HG02571 (cell line): Measurements from ENCODE around the gene CDC42BPB.
"Not testable (repeated sequence)": the region's sequence is repeated elsewhere in the genome, so short reads cannot be mapped to it uniquely, and the experiment has no call there.

Source experiments
- ATAC-seq: cut with Tn5 transposase; IDR thresholded peaks from one replicate; pipeline ENCODE4 v1.9.1; 2021; ENCODE audit warnings: mild to moderate bottlenecking, moderate library complexity; ENCODE audit not compliant: unreplicated experiment

CDC42BPB gene

DNA sequence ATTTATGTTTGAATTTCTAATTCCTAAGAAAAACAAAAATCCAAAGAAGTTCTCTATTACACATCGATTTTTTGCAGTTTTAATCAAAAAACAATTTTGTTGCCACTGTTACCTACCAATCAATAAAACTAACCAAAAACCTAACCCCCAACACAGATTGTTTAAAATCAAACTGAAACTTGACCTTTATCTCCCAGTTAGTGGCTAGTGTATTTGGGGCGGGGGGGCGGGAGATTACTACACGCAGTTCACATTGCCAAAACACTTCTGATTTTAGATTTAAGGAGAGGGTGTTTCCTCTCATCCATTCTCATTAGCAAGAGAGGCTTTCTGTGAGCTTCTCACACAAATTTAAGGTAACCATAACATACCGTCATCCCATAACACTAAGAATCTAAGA lies 6.4 kb downstream of the CDC42BPB start:
- no peak for ATAC-seq

DNA sequence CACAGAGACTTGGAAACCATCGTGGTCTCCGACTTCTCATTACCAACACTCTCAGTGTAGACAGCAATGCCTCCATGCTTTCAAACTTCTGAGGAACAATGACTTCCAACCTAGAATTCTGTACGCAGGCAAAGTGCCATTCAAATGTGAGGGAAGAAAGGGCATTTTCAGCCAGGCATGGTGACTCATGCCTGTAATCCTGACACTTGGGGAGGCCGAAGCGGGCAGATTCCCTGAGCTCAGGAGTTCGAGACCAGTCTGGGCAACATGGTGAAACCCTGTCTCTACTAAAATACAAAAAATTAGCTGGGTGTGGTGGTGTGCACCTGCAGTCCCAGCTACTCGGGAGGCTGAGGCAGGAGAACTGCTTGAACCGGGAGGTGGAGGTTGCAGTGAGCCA lies 9.9 kb downstream of the CDC42BPB start:
- not testable (repeated sequence) for ATAC-seq

DNA sequence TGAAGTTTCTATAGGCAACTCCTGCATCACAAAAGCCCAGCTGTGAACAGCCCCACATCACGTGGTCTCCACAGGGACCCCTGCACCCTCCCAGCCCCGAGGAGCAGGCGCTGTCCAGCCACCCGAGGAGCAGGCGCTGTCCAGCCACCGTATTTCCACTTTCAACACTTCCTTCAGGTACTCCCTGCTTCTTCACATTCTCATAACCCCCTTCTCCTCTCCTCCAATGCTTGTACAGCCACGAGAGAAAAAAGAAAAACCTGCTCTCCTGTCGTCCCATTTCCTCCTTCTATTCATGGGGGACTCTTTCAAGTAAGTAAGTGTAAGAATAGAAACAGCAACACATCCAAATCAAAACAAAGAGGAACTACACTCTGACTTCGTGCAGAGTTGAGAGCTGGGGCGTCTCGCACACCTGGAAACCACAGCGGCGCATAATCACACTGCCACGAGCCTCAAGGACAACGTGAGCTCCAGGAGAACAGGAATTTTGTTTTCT lies 11.9 kb downstream of the CDC42BPB start:
- ATAC-seq, result no peak

GRCh38 chr14:103043257-103044015 lies 13.9 kb downstream of the CDC42BPB start:
- no peak for ATAC-seq

GRCh38 chr14:103041464-103041863 lies 15.9 kb downstream of the CDC42BPB start:
- no peak for ATAC-seq

DNA sequence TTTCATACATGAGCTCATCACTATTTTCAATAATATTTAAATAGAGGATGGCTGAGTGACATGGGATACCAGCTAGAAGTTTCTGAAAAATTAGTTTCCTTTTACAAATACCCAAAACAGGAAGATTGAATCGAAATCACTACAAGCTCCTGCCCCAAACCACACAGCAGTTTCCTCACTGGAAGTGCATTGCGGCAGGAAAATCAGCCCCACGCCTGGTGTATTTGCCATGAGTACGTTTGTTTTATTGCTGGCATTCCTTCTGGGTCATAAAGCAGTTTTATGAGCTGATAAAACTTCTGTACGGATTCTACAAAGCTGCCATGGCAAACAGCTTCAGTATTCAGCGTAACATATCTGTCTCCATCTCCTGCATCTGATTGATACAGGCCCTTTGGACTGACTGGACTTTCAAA lies 23.7 kb downstream of the CDC42BPB start:
- no peak for ATAC-seq

- ATAC-seq, result no peak
Measured at GRCh38 chr14:103031956-103032355, 25.4 kb downstream of the CDC42BPB start.

GRCh38 chr14:103031566-103031911 lies 25.8 kb downstream of the CDC42BPB start:
- no peak for ATAC-seq

DNA sequence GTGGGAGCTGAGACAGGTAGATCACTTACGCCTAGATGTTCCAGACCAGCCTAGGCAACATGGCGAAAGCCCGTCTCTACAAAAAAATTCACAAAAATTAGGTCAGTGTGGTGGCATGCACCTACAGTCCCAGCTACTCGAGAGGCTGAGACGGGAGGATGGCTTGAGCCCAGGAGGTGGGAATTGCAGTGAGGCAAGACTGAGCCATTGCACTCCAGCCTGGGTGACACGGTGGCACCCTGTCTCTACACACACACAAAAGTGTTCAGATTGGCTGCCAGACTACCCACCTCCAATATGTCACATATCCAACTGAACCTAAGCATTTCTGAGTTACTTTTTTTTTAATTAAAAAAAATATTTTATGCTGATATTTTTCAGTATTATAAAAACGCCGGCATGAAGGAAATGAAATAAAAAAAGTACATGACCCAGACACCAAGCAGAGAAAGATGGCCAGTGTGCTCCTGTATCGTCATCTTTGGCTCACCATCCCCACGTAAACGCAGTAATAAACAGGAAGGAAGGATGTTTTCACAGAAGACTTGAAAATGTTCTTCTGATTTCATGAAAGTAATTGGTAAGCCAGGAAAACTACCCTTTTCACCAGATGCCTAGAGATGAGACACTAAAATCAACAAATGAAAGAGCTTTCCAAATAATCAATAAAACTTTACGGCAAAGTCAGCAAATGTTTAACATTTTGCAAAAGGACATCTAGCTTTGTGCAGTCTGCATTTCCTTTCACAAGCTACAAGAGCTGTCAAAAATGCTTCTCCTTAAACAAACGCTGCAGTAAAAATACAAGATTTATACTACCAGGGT lies 26.4 kb downstream of the CDC42BPB start:
- ATAC-seq, result no peak

GRCh38 chr14:103029936-103030335 lies 27.4 kb downstream of the CDC42BPB start:
- no peak for ATAC-seq

DNA sequence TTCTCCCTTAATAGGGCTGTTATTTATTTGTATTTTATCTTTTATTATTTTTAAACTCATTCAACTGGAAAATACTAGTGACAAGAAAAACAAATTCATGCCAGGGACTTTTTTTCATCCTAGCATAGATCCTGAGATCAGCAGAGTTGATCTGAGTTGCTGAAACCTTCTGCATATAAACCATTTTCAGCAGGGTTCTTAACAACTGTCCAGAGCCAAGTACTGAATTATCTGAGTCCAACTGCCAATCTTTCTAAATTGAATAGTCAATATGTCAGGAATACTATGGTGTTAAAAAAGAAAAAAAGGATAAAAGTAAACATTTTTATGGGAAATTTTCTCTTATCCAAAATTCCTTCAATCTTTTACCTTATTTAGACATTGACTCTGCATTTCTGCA lies 28.6 kb downstream of the CDC42BPB start:
- no peak for ATAC-seq

DNA sequence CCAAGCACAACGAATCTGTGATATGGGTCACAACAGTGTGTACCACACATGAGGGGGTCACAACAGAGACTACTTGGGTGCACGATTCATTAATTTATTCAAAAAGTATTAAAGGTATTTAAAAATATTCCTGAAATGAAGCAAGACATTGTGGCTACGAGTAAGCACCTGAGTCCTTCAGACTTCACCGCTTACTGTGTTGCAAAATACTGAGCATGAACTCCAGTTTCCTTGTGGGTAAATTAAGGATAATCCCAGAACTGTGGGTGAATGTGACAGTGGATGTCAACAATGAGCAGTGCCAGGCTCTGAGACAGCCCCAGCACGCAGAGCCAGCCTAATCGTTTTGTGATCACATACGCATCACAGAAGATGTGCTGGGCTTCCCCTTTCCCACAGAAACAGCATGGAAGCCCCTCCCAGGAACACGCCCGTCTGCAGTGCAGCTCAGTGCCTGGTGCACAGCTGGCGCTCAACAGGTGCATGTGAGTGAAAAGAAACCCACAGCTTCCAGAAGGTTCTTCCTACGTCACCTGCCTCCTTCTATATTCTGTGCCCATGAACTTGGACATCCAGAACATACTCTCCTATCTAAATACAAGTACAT lies 29.1 kb downstream of the CDC42BPB start:
- ATAC-seq, result no peak

DNA sequence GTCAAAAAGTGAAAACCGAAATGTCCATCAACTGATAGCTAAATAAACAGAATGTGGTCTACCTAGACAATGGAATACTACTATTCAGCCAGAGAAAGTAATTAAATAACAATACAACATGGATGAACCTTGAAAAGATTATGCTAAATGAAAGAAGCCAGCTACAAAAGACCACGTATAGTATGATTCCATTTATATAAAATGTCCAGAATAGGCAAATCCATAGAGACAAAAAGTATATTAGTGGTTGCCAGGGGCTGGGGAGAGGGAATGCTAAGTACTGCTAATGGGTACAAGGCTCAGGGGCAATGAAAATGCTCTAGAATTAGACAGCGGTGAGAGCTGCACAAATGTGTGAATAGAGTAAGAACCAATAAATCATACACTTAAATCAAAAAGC lies 29.9 kb downstream of the CDC42BPB start:
- no peak for ATAC-seq

DNA sequence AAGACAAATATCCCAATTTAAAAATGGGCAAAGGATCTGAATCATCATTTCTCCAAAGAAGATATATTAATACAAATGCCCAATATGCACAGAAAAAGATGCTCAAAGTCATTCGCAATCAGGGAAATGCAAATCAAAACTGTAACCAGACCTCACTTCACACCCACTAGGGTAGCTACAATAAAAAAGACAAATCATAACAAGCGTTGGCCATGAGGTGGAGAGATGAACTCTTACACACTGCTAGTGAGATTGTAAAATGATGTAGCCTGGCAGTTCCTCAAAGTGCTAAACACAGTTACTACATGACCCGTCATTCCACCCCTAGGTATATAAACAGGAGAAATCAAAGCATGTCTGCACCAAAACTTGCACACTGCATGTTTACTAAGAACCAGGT lies 30.4 kb downstream of the CDC42BPB start:
- ATAC-seq, result no peak

- ATAC-seq, result not testable (repeated sequence)
Measured at GRCh38 chr14:103026196-103026595, 31.2 kb downstream of the CDC42BPB start.

DNA sequence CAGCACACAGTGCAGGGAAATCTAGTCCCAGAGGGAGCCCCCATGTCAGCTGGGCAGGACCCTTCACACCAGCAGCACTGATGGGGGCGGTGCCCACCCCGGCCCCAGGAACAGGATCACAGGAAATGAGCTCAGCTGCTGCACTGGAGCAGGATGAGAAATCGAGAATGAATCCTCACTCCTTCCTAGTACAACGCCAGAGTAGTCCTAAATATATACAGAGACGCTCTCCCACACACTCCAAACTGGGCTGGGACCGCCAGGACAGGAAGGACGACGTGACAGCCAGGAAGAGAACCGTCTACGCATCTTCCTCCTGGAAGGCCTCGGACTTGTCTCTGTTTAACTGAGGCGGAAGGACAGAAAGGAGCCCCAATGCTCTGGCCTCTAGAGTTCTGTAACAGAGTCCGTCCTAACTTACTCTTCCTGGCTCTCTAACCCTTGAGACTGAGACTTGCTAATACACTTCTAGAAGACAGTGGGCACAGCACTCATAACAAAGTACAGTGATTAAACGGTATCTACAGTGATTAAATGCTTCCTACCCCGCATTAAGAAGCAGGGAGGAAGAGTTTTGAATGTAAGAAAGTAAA lies 33.4 kb downstream of the CDC42BPB start:
- ATAC-seq, result no peak

DNA sequence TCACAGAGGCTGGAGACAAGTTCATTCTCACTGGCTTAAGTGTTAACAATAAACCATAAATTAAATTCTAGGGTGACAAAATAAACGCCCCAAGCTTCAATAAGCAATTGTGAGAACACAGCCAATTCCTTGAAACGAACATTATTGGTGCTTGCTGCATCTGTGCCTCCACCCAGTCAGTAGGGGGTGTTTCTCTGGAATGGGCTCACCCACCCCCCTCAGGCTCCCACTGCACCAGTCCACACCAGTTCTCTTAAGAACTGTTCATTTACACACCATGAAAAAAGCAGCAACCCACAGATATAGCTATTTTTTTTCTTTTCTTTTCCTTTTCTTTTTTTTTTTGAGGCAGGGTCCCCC lies 34.7 kb downstream of the CDC42BPB start:
- ATAC-seq, result no peak

DNA sequence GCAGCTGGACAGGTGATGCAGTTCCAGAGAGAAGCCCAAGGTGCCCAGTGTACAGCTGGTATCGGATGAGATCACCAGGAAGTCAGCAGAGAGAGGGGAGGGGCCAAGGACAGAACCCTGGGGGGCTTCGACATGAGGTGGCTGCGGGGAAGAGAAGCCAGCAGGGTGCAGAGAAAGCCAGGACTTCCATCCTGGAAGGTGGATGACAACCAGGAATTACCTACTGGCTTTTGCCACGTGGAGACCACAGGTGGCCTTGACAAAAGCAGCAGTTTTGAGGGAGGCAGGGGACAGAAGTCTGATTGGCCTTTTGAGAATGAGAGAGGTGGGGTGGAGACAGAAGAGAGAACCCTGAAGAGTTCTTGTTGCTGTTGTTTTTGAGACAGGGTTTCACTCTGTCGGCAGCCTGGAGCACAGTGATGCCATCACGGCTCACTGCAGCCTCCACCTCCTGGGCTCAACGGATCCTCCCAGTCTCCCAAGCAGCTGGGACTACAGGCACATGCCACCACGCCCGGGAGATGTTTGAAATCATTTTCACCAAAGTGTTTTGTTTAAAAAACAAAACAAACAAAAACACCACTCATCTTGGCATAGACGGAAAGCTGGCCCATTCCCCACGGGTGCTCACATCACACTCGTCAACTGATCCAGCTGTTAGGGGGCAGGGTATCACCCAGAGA lies 35.2 kb downstream of the CDC42BPB start:
- no peak for ATAC-seq

DNA sequence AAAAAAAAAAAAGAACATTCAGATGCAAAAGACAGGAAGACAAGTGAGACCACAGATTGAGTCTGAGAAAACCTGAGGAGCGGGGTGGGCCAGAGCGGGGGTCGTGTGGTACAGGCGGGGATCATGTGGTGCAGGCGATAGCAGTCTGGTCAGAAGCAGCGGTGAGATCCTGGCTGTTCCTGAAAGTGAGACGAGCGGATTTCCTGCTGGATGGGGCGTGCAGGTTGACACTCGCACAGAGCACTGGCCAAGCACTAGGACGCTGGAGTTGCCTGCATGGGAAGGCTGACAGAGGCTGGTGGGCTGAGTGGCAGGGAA lies 35.7 kb downstream of the CDC42BPB start:
- ATAC-seq, result no peak

DNA sequence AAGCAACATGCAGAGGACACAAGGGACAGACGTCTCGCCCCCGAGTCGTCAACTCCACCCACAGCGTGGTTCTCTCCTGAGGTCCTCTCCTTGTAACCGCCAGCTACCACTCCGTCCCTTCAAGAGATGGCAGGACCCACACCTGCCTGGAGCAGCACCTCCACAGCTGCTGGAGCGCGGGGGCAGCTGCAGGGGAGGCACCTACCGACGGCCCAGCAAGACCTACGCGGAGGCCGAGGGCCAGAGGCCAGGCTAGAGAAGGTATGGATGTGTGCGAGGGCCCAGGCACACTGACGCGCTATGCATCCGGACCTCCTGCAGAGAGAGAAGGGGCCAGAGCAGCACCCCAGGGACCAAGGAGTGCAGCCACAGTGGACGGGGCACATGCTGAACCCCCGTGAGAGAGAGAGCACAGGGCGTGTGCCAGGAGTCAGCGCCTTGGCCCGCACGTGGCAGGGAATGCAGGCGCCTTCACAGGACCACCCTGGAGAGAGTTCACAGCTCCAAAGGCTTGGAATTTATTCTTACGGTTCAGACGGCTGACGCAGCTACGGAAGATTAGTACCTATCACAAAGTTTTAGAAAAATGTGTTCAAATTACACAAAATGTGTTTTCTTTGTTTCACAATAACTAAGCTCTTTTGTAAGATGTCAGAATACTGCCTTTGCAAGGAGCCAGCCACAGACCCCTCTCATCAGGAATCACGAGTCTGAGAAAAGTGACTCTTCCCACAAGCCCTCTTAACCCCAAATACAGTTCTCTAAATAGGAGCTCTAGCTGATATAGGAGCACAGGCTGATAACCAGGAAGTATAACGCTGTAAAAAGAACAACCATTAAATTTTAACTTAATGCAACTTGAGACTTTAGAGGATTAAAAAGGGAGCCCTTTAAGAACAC lies 36.8 kb downstream of the CDC42BPB start:
- ATAC-seq, result no peak
